ENCODE measurements around the gene UBQLN1.

DNA sequence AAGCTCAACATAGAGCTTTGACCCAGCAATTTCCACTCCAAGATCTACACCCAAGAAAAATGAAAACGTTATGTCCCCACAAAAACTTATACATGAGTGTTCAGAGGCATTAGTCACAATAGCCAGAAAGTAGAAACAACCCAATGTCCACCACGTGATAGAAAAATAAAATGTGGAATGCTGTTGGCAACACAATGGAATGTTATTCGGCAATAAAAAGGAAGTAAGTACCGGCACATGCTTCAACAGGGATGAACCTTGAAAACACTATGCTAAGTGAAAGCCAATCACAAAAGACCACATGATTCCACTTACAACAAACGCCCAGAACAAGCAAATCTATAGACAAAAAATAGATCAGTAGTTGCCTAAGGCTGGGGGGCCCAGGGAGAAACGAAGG, 6.0 kb downstream of the UBQLN1 start:
- TF ChIP-seq, protein P1, sequence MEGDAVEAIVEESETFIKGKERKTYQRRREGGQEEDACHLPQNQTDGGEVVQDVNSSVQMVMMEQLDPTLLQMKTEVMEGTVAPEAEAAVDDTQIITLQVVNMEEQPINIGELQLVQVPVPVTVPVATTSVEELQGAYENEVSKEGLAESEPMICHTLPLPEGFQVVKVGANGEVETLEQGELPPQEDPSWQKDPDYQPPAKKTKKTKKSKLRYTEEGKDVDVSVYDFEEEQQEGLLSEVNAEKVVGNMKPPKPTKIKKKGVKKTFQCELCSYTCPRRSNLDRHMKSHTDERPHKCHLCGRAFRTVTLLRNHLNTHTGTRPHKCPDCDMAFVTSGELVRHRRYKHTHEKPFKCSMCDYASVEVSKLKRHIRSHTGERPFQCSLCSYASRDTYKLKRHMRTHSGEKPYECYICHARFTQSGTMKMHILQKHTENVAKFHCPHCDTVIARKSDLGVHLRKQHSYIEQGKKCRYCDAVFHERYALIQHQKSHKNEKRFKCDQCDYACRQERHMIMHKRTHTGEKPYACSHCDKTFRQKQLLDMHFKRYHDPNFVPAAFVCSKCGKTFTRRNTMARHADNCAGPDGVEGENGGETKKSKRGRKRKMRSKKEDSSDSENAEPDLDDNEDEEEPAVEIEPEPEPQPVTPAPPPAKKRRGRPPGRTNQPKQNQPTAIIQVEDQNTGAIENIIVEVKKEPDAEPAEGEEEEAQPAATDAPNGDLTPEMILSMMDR (IDR thresholded peaks at IDR 0.05; ENCODE audit: low read depth, low read length, poor library complexity, severe bottlenecking) = no peak
- TF ChIP-seq EZH2phosphoT487 (IDR thresholded peaks at IDR 0.05; ENCODE audit: borderline replicate concordance, low read length) = no peak
